ENCODE data around the gene GRIN1.

The GRIN1 gene

DNA sequence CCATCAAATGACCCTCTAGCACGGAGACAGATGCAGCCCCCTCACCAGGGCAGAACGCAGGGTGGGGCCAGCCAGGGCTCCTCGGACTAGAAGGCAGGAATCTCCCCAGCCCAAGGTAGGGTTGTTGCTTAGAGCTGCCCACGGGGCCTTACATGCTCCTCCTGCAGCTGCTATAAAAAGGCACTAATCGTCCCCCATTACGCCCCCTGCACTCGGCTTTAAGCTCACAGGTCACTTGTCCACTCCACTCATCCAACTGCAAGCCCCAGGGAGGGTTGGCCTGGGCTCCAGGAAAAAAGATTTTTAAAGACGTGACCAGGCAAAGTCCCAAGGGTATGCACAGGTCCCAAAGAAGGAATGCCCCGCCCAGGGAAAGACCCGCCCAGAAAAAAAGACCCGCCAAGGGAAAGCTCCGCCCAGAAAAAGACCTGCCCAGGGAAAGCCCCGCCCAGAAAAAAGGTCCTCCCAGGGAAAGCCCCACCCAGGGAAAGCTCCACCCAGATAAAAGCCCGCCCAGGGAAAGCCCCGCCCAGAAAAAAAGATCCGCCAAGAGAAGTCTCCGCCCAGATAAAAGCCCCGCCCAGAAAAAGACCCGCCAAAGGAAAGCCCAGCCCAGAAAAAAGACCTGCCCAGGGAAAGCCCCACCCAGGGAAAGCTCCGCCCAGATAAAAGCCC lies 11.1 kb downstream of the GRIN1 start:
- H3K36me3 ChIP-seq, result no peaks in the 10 kb centered on the region
- no peaks in the 10 kb centered on the region for H3K9me3 ChIP-seq
- no peak overlapping the region for H3K27ac ChIP-seq
- H3K4me3 ChIP-seq (ENCODE audit: low read depth in 1 of 2, low read length in 1 of 2), result no peak overlapping the region
- TF ChIP-seq, protein P1, sequence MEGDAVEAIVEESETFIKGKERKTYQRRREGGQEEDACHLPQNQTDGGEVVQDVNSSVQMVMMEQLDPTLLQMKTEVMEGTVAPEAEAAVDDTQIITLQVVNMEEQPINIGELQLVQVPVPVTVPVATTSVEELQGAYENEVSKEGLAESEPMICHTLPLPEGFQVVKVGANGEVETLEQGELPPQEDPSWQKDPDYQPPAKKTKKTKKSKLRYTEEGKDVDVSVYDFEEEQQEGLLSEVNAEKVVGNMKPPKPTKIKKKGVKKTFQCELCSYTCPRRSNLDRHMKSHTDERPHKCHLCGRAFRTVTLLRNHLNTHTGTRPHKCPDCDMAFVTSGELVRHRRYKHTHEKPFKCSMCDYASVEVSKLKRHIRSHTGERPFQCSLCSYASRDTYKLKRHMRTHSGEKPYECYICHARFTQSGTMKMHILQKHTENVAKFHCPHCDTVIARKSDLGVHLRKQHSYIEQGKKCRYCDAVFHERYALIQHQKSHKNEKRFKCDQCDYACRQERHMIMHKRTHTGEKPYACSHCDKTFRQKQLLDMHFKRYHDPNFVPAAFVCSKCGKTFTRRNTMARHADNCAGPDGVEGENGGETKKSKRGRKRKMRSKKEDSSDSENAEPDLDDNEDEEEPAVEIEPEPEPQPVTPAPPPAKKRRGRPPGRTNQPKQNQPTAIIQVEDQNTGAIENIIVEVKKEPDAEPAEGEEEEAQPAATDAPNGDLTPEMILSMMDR (IDR thresholded peaks at IDR 0.05), result no peak
- H3K4me1 ChIP-seq (ENCODE audit: control insufficient read depth in 1 of 2, insufficient read depth in 1 of 2, low read depth in 1 of 2, low read length in 1 of 2), result peaks cover 0 to 4% of the 10 kb centered on the region in 2 experiments
- H3K27me3 ChIP-seq, result peaks cover 73% of the 10 kb centered on the region

DNA sequence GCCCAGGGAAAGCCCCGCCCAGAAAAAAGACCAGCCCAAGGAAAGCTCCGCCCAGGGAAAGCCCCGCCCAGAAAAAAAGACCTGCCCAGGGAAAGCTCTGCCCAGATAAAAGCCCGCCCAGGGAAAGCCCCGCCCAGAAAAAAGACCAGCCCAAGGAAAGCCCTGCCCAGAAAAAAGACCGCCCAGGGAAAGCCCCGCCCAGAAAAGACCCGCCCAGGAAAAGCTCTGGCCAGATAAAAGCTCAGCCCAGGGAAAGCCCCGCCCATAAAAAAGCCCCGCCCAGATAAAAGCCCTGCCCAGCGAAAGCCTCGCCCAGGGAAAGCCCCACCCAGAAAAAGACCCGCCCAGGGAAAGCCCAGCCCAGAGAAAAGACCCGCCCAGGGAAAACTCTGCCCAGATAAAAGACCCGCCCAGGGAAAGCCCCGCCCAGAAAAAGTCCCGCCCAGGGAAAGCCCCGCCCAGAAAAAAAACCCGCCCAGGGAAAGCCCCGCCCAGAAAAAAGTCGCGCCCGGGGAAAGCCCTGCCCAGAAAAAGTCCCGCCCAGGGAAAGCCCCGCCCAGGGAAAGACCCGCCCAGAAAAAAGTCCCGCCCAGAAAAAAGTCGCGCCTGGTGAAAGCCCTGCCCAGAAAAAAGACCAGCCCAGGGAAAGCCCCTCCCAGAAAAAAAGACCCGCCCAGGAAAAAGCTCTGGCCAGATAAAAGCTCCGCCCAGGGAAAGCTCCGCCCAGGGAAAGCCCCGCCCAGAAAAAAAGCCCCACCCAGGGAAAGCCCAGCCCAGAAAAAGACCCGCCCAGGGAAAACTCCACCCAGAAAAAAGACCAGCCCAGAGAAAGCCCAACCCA lies 11.9 kb downstream of the GRIN1 start:
- TF ChIP-seq, protein P1 (IDR thresholded peaks at IDR 0.05), result no peak
- Histone ChIP-seq H3K4me3 (ENCODE audit: low read depth in 1 of 2, low read length in 1 of 2) (no peak overlapping the region), H3K36me3 (no peaks in the 10 kb centered on the region), H3K27ac (no peak overlapping the region), H3K4me1 (ENCODE audit: control insufficient read depth in 1 of 2, insufficient read depth in 1 of 2, low read depth in 1 of 2, low read length in 1 of 2) (peaks cover 0 to 4% of the 10 kb centered on the region in 2 experiments), H3K27me3 (peaks cover 77% of the 10 kb centered on the region), H3K9me3 (no peaks in the 10 kb centered on the region)

DNA sequence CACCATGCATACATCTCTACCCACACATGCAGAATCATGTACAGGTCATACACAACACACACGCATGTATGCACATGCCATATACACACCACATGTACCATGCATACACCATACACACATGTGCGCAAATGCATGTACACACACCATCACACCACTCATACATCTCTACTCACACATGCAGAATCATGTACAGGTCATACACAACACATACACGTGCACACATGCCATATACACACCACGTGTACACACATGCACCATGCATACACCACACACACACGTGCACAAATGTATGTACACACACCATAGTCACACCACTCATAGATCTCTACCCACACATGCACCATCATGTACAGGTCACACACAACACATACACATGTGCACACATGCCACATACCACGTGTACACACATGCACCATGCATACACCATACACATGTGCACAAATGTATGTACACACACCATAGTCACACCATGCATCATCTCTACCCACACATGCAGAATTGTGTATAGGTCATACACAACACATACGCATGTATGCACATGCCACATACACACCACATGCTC lies 14.0 kb downstream of the GRIN1 start:
- Histone ChIP-seq H3K4me3 (ENCODE audit: low read depth in 1 of 2, low read length in 1 of 2) (no peak overlapping the region), H3K36me3 (no peaks in the 10 kb centered on the region), H3K9me3 (no peaks in the 10 kb centered on the region), H3K27ac (no peak overlapping the region), H3K4me1 (ENCODE audit: control insufficient read depth in 1 of 2, insufficient read depth in 1 of 2, low read depth in 1 of 2, low read length in 1 of 2) (peaks cover 0 to 7% of the 10 kb centered on the region in 2 experiments), H3K27me3 (peaks cover 77% of the 10 kb centered on the region)
- TF ChIP-seq, protein P1 (IDR thresholded peaks at IDR 0.05), result no peak

DNA sequence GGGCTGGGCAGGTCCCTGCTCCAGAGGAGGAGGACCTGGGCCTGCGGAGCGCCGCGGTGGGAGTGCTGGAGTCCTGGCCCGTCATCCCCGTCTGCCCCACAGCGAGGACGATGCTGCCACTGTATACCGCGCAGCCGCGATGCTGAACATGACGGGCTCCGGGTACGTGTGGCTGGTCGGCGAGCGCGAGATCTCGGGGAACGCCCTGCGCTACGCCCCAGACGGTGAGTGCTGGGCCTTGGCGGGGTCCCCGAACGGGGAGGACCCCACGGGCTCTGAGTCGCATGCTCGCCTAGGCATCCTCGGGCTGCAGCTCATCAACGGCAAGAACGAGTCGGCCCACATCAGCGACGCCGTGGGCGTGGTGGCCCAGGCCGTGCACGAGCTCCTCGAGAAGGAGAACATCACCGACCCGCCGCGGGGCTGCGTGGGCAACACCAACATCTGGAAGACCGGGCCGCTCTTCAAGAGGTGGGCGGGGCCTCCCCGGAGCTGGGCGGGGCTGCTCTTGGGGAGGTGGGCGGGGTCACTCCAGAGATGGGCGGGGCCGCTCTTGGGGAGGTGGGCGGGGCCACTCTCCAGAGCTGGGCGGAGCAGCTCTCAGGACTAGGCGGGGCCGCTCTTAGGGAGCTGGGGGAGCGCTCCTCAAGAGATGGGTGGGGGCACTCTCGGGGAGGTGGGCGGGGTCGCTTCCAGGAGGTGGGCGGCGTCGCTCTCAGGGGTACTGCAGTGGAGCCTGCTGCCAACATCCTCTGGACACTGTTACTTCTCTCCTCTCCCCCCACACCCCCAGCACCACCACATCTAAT lies 17.8 kb downstream of the GRIN1 start:
- no peak overlapping the region for H3K27ac ChIP-seq
- no peaks in the 10 kb centered on the region for H3K9me3 ChIP-seq
- H3K36me3 ChIP-seq, result no peaks in the 10 kb centered on the region
- H3K4me1 ChIP-seq (ENCODE audit: control insufficient read depth in 1 of 2, insufficient read depth in 1 of 2, low read depth in 1 of 2, low read length in 1 of 2), result peaks cover 0 to 3% of the 10 kb centered on the region in 2 experiments
- H3K4me3 ChIP-seq (ENCODE audit: low read depth in 1 of 2, low read length in 1 of 2), result no peak overlapping the region
- TF ChIP-seq, protein P1 (IDR thresholded peaks at IDR 0.05), result no peak
- peaks cover 88% of the 10 kb centered on the region for H3K27me3 ChIP-seq
